Fibroblast of lung (primary cell): ENCODE results near the gene GABRG2. TPM values are rescaled to one million over a fixed set of nuclear protein-coding genes. Genes with fewer than 3 reads are reported as not detected.

Source experiments
- DNase-seq, 2 donors: peaks; one replicate each; pipeline versions ENCODE4 v3.0.0 to v3.0.0-alpha.2; 2010; ENCODE audit warnings: low read depth in 2 of 2
- H2AFZ ChIP-seq: 2 replicates; pipeline ENCODE4 v1.5.1; 2012; ENCODE audit warnings: low read length, control low read depth, inconsistent platforms
- H3K27ac ChIP-seq: 2 replicates; pipeline ENCODE4 v1.5.1; 2011; ENCODE audit warnings: low read length, control low read depth; ENCODE audit not compliant: insufficient read depth
- H3K27me3 ChIP-seq: 2 replicates; pipeline ENCODE4 v1.5.1; 2011; ENCODE audit warnings: mild to moderate bottlenecking, low read length; ENCODE audit not compliant: control insufficient read depth, insufficient read depth
- H3K36me3 ChIP-seq: 2 replicates; pipeline ENCODE4 v1.5.1; 2011; ENCODE audit warnings: low read length; ENCODE audit not compliant: control insufficient read depth, insufficient read depth
- H3K4me1 ChIP-seq: 2 replicates; pipeline ENCODE4 v1.5.1; 2011; ENCODE audit warnings: low read length; ENCODE audit not compliant: control insufficient read depth, insufficient read depth; ENCODE audit errors: extremely low read depth
- H3K4me2 ChIP-seq: 2 replicates; pipeline ENCODE4 v1.5.1; 2011; ENCODE audit warnings: low read length, control low read depth; ENCODE audit not compliant: insufficient read depth; ENCODE audit errors: extremely low read depth
- H3K4me3 ChIP-seq, 4 experiments: fragments of 200-600 bp in 1 of 4; sonication (generic) in 1 of 4; replicated peaks in 1 of 4; 2 replicates each; pipeline ENCODE4 v1.5.1; 2011 to 2016; ENCODE audit warnings: low read length in 4 of 4, low read depth in 3 of 4, mild to moderate bottlenecking in 3 of 4, control low read depth in 2 of 4, inconsistent platforms in 1 of 4, mixed read lengths in 1 of 4; ENCODE audit not compliant: insufficient read depth in 1 of 4; ENCODE audit errors: control extremely low read depth in 1 of 4
- H3K79me2 ChIP-seq: 2 replicates; pipeline ENCODE4 v1.5.1; 2012; ENCODE audit warnings: mild to moderate bottlenecking, low read length, inconsistent platforms; ENCODE audit not compliant: control insufficient read depth, insufficient read depth
- H3K9ac ChIP-seq: 2 replicates; pipeline ENCODE4 v1.5.1; 2011; ENCODE audit warnings: mild to moderate bottlenecking, low read length, control low read depth; ENCODE audit not compliant: insufficient read depth
- H3K9me3 ChIP-seq: 2 replicates; pipeline ENCODE4 v1.5.1; 2012; ENCODE audit warnings: low read depth, low read length; ENCODE audit not compliant: control insufficient read depth, insufficient read depth
- H4K20me1 ChIP-seq: 2 replicates; pipeline ENCODE4 v1.5.1; 2011; ENCODE audit warnings: low read length; ENCODE audit not compliant: control insufficient read depth, insufficient read depth; ENCODE audit errors: extremely low read depth
- CTCF ChIP-seq, 2 donors: IDR thresholded peaks in 1 of 2; conservative IDR thresholded peaks in 1 of 2; 1 replicate in 1 of 2; 2 replicates in 1 of 2; pipeline ENCODE4 v1.5.1; 2011 to 2012; ENCODE audit warnings: low read length in 2 of 2, control low read depth in 1 of 2, inconsistent platforms in 1 of 2, low read depth in 1 of 2, mild to moderate bottlenecking in 1 of 2
- EZH2 ChIP-seq: IDR thresholded peaks from 2 replicates; pipeline ENCODE4 v1.5.1; 2012; ENCODE audit warnings: low read length, control low read depth, mild to moderate bottlenecking; ENCODE audit errors: missing control alignments
- polyA plus RNA-seq, 2 donors: library from polyadenylated mRNA; depleted of rRNA in 1 of 2; stranded (reverse) in 1 of 2; unstranded in 1 of 2; fragments of >200 nt; gene quantifications; 2 replicates each; pipeline ENCODE4 v1.2.1, GENCODE V29; 2011 to 2012; ENCODE audit warnings: missing spikeins in 1 of 2
- total RNA-seq: library from RNA; depleted of rRNA; stranded (reverse); fragments of >200 nt; gene quantifications from 2 replicates; pipeline ENCODE4 v1.2.1, GENCODE V29; 2014

The GABRG2 gene
- total and polyA plus RNA-seq, 2 donors (not counting 1 experiment from before 2014, with no cell fraction given) = not detected

- no peak overlapping the region for H3K4me3 ChIP-seq
- TF ChIP-seq CTCF (conservative IDR thresholded peaks at IDR 0.05 in 1 of 2, IDR thresholded peaks at IDR 0.05 in 1 of 2; ENCODE audit: low read depth in 1 of 2, low read length in 2 of 2) (no peak), EZH2 (no peak)
- no peaks in the 10 kb centered on the region for H3K79me2 ChIP-seq
- H3K27me3 ChIP-seq = no peaks in the 10 kb centered on the region
- DNase-seq = no peak
- H3K4me1 ChIP-seq = no peaks in the 10 kb centered on the region
- no peak overlapping the region for H3K27ac ChIP-seq
- H2AFZ ChIP-seq = no peak overlapping the region
- no peaks in the 10 kb centered on the region for H3K36me3 ChIP-seq
- H3K9me3 ChIP-seq = no peaks in the 10 kb centered on the region
- H3K9ac ChIP-seq = no peak overlapping the region
- no peak overlapping the region for H3K4me2 ChIP-seq
- no peaks in the 10 kb centered on the region for H4K20me1 ChIP-seq
Measured at GRCh38 chr5:162132348-162132747, 64.8 kb downstream of the GABRG2 start.

GRCh38 chr5:162139190-162139589 lies 71.6 kb downstream of the GABRG2 start:
- Histone ChIP-seq H2AFZ (no peak overlapping the region), H3K27me3 (no peaks in the 10 kb centered on the region), H3K27ac (no peak overlapping the region), H3K4me2 (no peak overlapping the region), H3K36me3 (no peaks in the 10 kb centered on the region), H3K9me3 (no peaks in the 10 kb centered on the region), H4K20me1 (no peaks in the 10 kb centered on the region), H3K79me2 (no peaks in the 10 kb centered on the region), H3K4me1 (no peaks in the 10 kb centered on the region), H3K4me3 (no peak overlapping the region), H3K9ac (no peak overlapping the region)
- TF ChIP-seq EZH2 (no peak), CTCF (conservative IDR thresholded peaks at IDR 0.05 in 1 of 2, IDR thresholded peaks at IDR 0.05 in 1 of 2; ENCODE audit: low read depth in 1 of 2, low read length in 2 of 2) (no peak)
- no peak for DNase-seq

DNA sequence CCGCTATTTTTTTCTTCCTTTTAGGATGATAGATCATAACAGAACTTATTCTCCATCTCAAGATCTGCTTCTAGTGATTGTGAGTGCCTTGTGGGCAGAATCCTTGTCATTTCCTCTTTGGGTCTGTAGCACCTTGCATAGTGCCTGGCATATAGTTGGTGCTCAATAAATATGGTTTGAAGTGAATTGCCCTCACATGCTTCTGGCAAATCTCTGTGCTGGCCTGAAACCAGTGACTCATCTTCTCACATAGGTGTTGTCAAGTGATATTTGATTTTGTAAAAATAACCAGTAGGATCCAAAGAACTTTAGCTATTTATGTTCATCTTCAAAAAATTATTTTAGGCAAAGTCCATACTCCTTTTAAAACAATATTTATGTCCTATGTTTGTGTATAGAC lies 86.7 kb downstream of the GABRG2 start:
- no peak overlapping the region for H3K4me3 ChIP-seq
- TF ChIP-seq EZH2 = no peak
- TF ChIP-seq CTCF (conservative IDR thresholded peaks at IDR 0.05 in 1 of 2, IDR thresholded peaks at IDR 0.05 in 1 of 2; ENCODE audit: low read depth in 1 of 2, low read length in 2 of 2) = no peak
- no peaks in the 10 kb centered on the region for H4K20me1 ChIP-seq
- no peaks in the 10 kb centered on the region for H3K79me2 ChIP-seq
- no peak overlapping the region for H3K4me2 ChIP-seq
- no peak for DNase-seq
- H3K9me3 ChIP-seq = no peaks in the 10 kb centered on the region
- H3K36me3 ChIP-seq = no peaks in the 10 kb centered on the region
- H3K27ac ChIP-seq = no peak overlapping the region
- H3K4me1 ChIP-seq = no peaks in the 10 kb centered on the region
- H2AFZ ChIP-seq = no peak overlapping the region
- no peak overlapping the region for H3K9ac ChIP-seq
- H3K27me3 ChIP-seq = no peaks in the 10 kb centered on the region
